GM19099 (cell line): ENCODE results near the gene ARHGAP44.

ENCODE experiments used
- POLR2A ChIP-seq: IDR thresholded peaks from 3 replicates; pipeline ENCODE4 v1.6.1; 2011; ENCODE audit warnings: low read depth; ENCODE audit not compliant: insufficient read length; ENCODE audit errors: extremely low read depth

Gene ARHGAP44

GRCh38 chr17:13010959-13011358 lies 221.7 kb downstream of the ARHGAP44 start:
- TF ChIP-seq POLR2A, result no peak

DNA sequence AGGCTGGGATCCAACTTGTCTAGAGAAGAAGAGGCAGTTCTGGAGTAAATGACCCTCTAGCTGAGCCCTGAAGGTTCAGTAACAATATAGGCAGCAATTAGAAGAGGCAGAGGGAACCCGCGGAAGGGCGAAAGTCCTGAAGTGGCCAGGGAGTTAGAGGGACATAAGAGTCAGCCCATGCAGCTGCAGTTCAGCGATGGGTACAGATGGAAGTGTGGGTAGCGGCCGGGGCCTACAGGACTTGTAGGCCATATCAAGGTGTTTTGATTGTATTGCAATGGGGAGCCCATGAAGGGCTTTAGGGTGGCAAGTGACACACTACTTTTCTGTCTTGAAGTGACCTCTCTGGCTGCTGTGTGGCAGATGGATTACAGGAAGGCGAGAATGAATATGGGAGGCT lies 225.5 kb downstream of the ARHGAP44 start:
- TF ChIP-seq POLR2A, result no peak

- TF ChIP-seq POLR2A, result no peak
Observed at GRCh38 chr17:13016881-13017654, 227.8 kb downstream of the ARHGAP44 start.

DNA sequence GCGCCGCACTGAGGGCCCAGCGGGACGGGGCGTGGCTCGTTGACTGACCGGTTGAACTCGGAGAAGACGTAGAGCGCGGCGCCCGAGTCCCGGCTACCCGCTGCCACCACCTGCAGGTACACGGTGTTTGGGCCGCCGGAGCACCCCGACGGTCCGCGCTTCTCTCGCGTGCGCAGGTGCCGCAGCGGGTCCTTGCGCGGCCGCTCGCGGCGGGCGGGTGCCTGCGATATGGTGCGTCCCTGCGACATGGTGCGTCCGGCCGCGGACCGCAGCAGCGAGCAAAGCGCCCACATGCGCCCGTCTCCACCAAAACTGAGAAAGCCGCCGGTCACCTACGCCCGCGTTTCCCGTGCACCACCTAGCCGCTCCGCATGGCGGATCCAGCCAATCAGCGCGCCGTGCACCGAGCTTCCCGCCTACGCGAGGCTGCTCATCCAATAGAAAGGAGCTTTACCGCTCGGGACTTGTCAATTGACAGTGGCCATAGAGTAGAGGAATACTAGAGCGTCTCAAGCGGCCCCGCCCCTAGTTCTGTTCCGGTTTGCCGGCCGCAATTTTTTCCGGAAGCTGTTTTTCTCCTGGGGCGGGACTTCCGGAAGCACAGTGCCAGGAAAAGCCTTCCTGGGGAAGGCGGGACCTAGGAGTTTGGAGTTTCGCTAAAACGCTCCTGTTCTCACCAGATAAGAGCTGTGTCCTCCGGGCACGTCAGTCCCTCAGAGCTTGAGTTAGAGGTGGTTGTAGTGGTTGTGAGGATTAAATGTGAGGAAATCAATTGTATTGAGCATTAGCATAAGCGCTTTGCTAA lies 228.6 kb downstream of the ARHGAP44 start, which contains the start of gene ELAC2:
Gene ELAC2, minus strand, starts transcription at position 373 of the 805 bp plus-strand sequence. Its CDS starts 80 bp downstream, at position 293.
- TF ChIP-seq POLR2A, result peak; percentile 86

GRCh38 chr17:13024016-13024415 lies 234.7 kb downstream of the ARHGAP44 start:
- no peak for TF ChIP-seq POLR2A

DNA sequence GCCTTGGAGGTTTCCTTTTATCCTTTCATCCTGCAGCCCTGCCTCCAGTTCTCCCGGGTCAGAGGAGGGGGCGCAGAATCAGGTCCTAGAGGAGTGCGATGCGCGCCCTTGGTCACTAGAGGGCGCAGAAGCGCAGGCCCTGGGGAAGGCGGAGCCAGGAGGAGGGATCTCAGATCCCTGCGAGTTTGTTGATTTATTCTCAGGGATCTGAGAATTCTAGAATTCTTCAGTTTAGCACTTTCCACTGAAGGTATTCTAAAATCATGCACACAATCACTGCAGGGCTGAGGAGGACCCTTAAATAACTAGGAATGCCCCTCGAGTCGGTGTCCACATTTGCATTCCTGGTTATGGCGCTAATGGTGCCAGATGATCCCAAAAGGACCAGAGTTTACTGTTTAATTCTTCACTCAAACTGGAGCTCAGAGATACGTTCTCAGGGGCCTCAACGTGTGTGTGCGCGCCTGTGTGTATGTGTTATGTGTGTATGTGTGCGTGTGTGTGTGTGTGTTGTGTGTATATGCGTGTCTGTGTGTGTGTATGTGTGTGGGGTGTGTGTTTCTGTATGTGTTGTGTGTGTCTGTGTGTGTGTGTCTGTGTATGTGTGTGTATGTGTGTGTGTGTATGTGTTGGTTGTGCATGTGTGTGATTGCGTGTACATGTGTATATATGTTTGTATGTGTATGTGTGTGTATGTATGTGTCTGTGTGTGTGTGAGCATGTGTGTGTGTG lies 235.4 kb downstream of the ARHGAP44 start:
- no peak for TF ChIP-seq POLR2A

DNA sequence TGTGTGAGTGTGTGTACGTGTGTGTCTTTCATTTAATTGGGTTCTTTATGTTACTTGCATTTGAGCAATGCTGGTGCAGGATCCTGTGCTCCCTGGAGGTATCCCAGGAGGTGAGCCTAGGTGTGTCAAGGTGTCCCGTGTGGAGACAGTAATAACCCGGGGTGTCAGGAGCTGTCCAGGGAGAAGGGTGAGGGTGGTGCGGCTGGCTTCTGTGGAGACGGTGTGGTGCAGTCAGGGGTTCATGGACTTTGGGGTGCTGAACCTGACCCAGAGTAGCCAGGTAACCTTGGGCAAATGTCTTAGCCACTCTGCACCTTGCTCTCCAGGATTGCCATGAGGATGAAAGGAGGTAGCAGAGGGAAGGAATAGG lies 235.9 kb downstream of the ARHGAP44 start:
- no peak for TF ChIP-seq POLR2A

DNA sequence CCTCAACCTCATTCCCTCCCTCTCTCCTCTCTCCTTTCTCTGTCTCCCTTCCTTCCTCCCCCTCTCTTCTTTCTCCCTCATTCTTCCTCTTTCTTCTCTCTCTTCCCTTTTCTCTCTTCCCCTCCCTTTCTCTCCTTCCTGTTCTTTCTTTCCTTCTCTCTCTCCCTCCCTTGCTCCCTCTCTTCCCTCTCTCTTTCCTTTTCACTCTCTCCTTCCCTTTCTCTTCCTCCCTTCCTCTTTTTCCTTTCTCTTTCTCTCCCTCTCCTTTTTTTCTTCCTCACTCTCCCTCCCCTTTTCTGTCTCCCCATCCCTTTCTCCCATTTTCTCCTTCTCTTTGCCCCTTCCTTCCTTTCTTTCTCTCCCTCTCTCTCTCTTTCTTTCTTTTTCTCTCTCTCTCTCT lies 236.4 kb downstream of the ARHGAP44 start:
- TF ChIP-seq POLR2A, result no peak

DNA sequence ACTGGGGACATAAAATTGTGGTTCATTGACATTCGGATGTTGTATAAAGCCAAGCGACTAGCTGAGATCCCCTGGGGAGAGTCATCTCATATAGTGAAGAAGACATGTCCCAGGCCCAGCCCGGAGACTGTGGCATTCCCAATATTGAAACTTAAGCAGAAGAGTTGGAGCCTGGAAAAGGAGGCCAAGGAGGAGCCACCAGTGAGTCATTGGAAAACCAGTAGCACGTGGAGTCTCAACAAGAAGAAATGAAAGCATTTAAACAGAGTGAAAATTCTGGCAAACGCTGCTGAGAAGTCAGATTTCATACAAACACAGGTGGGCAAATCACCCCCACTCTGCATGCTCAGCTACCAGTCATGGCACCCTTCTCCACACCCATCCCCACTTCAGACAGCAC lies 237.9 kb downstream of the ARHGAP44 start:
- TF ChIP-seq POLR2A, result no peak

DNA sequence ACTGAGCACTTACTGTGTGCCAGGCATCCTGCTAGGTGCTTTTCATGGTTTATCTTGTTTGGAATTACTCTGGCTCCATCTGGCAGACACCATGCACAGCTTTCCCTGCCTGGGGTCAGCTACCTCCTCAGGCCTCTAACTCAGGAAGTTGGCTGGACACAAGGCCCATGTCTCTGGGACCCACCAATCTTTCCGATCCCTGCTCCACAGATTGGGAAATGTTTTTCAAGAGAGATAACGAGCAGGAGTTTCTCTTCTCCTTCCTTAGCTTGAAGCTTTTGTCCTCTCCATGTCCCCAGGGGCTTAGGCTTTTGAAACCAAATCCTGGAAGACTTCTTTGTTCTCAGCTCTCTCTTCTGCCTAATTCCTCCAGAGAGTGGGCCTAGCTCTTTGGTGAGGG lies 240.0 kb downstream of the ARHGAP44 start:
- no peak for TF ChIP-seq POLR2A

GRCh38 chr17:13030056-13030455 lies 240.8 kb downstream of the ARHGAP44 start:
- TF ChIP-seq POLR2A, result no peak

GRCh38 chr17:13030459-13031300 lies 241.4 kb downstream of the ARHGAP44 start:
- TF ChIP-seq POLR2A, result no peak

- no peak for TF ChIP-seq POLR2A
Observed at GRCh38 chr17:13031718-13032350, 242.5 kb downstream of the ARHGAP44 start.

- TF ChIP-seq POLR2A, result no peak
Observed at GRCh38 chr17:13035420-13035819, 246.1 kb downstream of the ARHGAP44 start.
